Activated naive CD4-positive, alpha-beta T cell treated with anti-CD3 and anti-CD28 coated beads, Interleukin-2, amount 50 U/mL, for 24 hours (primary cell): ENCODE results near the gene PDXK.
"Not testable (repeated sequence)": the region's sequence is repeated elsewhere in the genome, so short reads cannot be mapped to it uniquely, and the experiment has no call there.

Source experiments
- H3K27ac Mint-ChIP-seq: one replicate; pipeline ENCODE4 v1.8.0; 2021; ENCODE audit warnings: mild to moderate bottlenecking, mixed read lengths
- H3K27me3 Mint-ChIP-seq: one replicate; pipeline ENCODE4 v1.8.0; 2021; ENCODE audit warnings: mixed read lengths
- H3K36me3 Mint-ChIP-seq: one replicate; pipeline ENCODE4 v1.8.0; 2021; ENCODE audit warnings: mixed read lengths
- H3K4me1 Mint-ChIP-seq: one replicate; pipeline ENCODE4 v1.8.0; 2021; ENCODE audit warnings: mixed read lengths
- H3K4me3 Mint-ChIP-seq: one replicate; pipeline ENCODE4 v1.8.0; 2021; ENCODE audit warnings: mild to moderate bottlenecking, mixed read lengths
- H3K9me3 Mint-ChIP-seq: one replicate; pipeline ENCODE4 v1.8.0; 2021; ENCODE audit warnings: mixed read lengths

The PDXK gene

DNA sequence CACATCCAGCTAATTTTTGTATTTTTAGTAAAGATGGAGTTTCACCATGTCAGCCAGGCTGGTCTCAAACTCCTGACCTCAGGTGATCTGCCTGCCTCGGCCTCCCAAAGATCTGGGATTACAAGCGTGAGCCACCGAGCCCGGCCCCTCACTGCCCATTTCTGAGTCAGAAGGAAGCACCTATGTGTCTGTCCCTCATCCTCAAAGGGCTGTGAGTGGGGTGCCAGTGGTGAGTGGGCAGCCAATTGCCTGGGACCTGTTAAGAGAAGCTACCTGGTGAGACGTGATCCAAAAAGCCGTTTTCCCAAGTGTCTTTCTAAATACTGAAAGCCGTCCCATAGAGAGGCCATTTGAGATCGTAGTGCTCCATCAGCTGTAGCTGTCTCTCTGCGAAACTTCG is 27.1 kb upstream of the PDXK start:
- no peaks in the 10 kb centered on the region for H3K9me3 Mint-ChIP-seq
- H3K4me3 Mint-ChIP-seq = no peak overlapping the region
- no peaks in the 10 kb centered on the region for H3K27me3 Mint-ChIP-seq
- H3K27ac Mint-ChIP-seq = no peak overlapping the region
- peaks cover 4% of the 10 kb centered on the region for H3K4me1 Mint-ChIP-seq
- H3K36me3 Mint-ChIP-seq = peaks cover 19% of the 10 kb centered on the region

- Mint-ChIP-seq H3K9me3 (no peaks in the 10 kb centered on the region), H3K27ac (no peak overlapping the region), H3K4me3 (no peak overlapping the region), H3K4me1 (peaks cover 10% of the 10 kb centered on the region), H3K27me3 (no peaks in the 10 kb centered on the region), H3K36me3 (peaks cover 17% of the 10 kb centered on the region)
Measured at GRCh38 chr21:43692949-43693348, 26.0 kb upstream of the PDXK start.

DNA sequence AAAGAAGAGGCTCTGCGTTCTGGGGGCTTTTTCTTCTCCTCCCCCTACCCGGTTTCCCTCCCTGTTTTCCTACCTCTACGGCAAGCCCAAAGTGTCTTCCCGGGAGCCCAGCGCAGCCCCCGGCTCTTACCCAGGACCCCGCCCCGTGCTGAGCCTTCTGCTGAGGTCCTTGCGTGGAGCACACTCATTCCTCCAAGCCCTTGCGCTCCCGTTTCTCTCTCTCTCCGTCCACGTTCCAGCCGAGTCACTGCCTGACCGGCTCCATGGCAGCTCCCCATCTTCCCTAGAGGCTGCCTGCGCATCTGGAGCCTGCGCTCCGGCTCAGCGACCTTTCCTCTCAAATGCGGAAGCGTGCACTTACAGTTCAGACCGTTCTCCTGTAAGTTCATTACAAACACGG is 24.9 kb upstream of the PDXK start:
- no peak overlapping the region for H3K27ac Mint-ChIP-seq
- no peaks in the 10 kb centered on the region for H3K27me3 Mint-ChIP-seq
- H3K36me3 Mint-ChIP-seq = peaks cover 17% of the 10 kb centered on the region
- H3K4me1 Mint-ChIP-seq = peaks cover 11% of the 10 kb centered on the region
- H3K4me3 Mint-ChIP-seq = no peak overlapping the region
- no peaks in the 10 kb centered on the region for H3K9me3 Mint-ChIP-seq

DNA sequence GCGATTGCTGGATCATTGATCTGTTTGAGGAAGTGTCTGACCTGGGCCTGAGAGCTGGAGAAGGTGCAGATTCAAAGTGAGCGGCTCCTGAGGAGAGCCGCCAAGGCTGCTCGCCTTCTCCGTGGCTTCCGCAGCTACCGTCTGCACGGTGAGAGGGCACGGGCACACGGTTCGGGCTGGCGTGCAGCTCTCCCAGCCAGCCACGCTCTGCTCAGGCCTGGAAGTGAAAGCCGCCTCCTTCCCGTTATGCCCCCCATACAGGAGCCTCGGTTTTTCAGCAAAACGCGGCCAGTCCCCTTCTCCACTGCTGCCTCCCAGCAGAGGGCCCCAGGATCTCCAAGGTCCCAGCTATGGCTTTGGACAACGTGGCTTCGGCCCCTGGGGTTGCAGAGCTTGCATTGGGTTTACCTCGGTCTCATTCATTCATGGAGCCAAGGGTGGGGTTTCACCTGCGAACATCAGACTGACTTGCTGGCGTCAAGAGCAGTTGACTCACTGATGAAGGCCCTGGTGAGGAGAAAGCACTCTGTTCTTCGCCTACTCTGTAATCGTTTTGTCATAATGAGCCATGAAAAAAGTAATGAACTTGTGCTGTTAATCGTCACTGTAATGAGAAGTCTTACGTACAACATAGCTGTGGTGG is 24.4 kb upstream of the PDXK start:
- H3K9me3 Mint-ChIP-seq = no peaks in the 10 kb centered on the region
- no peak overlapping the region for H3K4me3 Mint-ChIP-seq
- H3K36me3 Mint-ChIP-seq = peaks cover 17% of the 10 kb centered on the region
- no peaks in the 10 kb centered on the region for H3K27me3 Mint-ChIP-seq
- H3K27ac Mint-ChIP-seq = no peak overlapping the region
- H3K4me1 Mint-ChIP-seq = peaks cover 11% of the 10 kb centered on the region

- H3K27me3 Mint-ChIP-seq = no peaks in the 10 kb centered on the region
- peaks cover 11% of the 10 kb centered on the region for H3K4me1 Mint-ChIP-seq
- H3K4me3 Mint-ChIP-seq = no peak overlapping the region
- H3K36me3 Mint-ChIP-seq = peaks cover 17% of the 10 kb centered on the region
- H3K9me3 Mint-ChIP-seq = no peaks in the 10 kb centered on the region
- no peak overlapping the region for H3K27ac Mint-ChIP-seq
Measured at GRCh38 chr21:43696214-43696613, 22.7 kb upstream of the PDXK start.

DNA sequence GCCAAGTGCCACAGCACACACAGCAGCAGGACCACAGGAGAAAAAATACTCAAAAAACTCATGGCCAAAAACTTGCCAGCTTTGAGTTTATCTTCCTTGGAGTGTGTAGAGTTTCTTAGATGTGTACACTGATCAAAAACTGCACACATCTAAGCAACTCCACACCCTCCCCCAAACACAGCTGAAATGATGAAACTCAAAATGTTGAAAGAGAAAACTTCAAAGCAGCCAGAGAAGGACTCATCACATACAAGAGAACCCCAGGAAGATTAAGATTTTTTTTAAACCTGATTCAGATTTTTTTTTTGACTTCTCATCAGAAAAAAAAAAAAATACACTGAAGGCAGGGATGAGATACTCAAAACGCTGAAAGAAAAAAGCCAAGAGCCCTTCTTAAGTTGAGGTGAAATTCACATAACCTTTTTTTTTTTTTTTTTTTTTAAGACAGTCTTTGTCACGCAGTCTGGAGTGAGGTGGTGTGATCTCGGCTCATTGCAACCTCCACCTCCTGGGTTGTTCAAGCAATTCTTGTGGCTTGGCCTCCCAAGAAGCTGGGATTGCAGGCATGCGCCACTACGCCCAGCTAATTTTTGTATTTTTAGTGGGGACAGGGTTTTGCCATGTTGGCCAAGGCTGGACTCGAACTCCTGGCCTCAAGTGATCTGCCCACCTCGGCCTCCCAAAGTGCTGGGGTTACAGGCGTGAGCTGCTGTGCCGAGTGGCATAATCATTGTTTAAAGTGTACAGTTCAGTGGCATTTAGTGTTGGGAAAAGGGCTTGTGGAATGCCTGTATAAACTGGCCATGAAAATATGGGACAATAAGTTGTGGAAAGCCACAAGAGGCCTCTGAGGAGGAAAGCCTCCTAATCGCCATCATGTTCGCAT is 20.9 kb upstream of the PDXK start:
- peaks cover 16% of the 10 kb centered on the region for H3K4me1 Mint-ChIP-seq
- H3K36me3 Mint-ChIP-seq = peaks cover 17% of the 10 kb centered on the region
- H3K27ac Mint-ChIP-seq = no peak overlapping the region
- peaks cover 1% of the 10 kb centered on the region for H3K27me3 Mint-ChIP-seq
- no peak overlapping the region for H3K4me3 Mint-ChIP-seq
- H3K9me3 Mint-ChIP-seq = no peaks in the 10 kb centered on the region

DNA sequence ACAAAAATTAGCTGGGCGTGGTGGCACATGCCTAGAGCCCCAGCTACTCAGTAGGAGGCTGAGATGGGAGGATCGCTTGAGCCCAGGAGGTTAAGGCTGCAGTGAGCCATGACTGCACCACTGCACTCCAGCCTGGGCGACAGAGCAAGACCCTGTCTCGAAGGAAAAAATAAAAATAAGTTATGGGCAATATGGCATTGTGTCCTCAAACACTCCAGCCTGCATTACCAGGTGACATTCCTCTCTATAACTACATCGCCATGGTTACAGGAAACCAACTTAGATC is 19.5 kb upstream of the PDXK start:
- Mint-ChIP-seq H3K36me3 (peaks cover 15% of the 10 kb centered on the region), H3K4me1 (peaks cover 18% of the 10 kb centered on the region)
- H3K27me3 Mint-ChIP-seq, H3K9me3 Mint-ChIP-seq, H3K27ac Mint-ChIP-seq, H3K4me3 Mint-ChIP-seq: not testable (repeated sequence)

GRCh38 chr21:43699933-43700599 is 18.9 kb upstream of the PDXK start:
- Mint-ChIP-seq H3K9me3 (no peaks in the 10 kb centered on the region), H3K4me1 (peaks cover 18% of the 10 kb centered on the region), H3K27me3 (peaks cover 1% of the 10 kb centered on the region), H3K36me3 (peaks cover 13% of the 10 kb centered on the region), H3K4me3 (no peak overlapping the region), H3K27ac (no peak overlapping the region)

DNA sequence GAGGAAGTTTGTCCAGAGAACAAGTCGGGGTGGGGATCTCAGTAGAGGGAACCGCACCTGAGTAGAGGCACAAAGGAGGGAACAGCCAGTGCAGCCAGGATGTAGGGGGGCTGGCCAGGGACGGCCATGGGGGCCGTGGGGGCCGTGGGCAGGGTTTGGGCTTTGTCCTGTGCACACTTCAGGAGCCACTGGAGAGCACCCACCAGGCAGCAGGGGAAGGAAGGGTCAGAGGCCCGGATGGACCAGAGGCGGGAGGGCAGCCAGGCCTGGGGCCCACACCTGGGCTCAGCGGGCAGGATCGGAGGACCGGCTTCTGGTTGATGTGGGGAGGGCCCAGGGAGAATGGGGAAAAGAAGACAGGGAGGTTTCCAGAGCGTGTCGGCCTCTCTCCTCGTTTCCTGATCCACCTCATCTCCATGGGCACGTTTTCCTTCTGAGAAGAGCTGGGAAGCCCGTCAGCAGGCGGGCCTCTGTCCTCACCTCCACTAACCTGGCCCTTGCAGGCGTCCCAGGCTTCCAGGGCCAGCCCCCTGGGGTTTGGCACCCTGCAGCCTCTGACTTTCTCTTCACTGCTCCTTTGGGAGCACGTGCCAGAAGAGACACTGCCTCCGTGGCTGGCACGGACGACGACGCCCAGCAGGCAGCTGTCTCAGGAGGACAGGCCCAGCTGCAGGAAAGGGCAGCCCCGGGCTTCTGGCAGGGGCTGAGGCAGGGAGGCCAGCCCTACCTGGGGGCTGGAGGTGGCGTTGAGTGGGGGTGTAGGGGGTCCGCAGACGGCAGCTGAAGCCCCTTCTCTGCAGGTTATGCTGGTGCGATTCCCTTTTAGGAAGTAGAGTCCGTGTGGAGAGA is 16.8 kb upstream of the PDXK start:
- Mint-ChIP-seq H3K27me3 (peaks cover 1% of the 10 kb centered on the region), H3K9me3 (no peaks in the 10 kb centered on the region), H3K4me3 (no peak overlapping the region), H3K27ac (no peak overlapping the region), H3K4me1 (peaks cover 14% of the 10 kb centered on the region), H3K36me3 (peaks cover 3% of the 10 kb centered on the region)

GRCh38 chr21:43702785-43703034 is 16.2 kb upstream of the PDXK start:
- Mint-ChIP-seq H3K27me3 (peaks cover 1% of the 10 kb centered on the region), H3K4me1 (peaks cover 10% of the 10 kb centered on the region), H3K27ac (no peak overlapping the region), H3K36me3 (peaks cover 2% of the 10 kb centered on the region), H3K9me3 (no peaks in the 10 kb centered on the region), H3K4me3 (peak overlapping the region; percentile 76)

GRCh38 chr21:43703035-43703880 is 15.7 kb upstream of the PDXK start:
- H3K4me1 Mint-ChIP-seq = peaks cover 6% of the 10 kb centered on the region
- H3K27ac Mint-ChIP-seq = no peak overlapping the region
- no peaks in the 10 kb centered on the region for H3K9me3 Mint-ChIP-seq
- peak overlapping the region; percentile 76 for H3K4me3 Mint-ChIP-seq
- H3K27me3 Mint-ChIP-seq = peaks cover 1% of the 10 kb centered on the region
- H3K36me3 Mint-ChIP-seq = no peaks in the 10 kb centered on the region

DNA sequence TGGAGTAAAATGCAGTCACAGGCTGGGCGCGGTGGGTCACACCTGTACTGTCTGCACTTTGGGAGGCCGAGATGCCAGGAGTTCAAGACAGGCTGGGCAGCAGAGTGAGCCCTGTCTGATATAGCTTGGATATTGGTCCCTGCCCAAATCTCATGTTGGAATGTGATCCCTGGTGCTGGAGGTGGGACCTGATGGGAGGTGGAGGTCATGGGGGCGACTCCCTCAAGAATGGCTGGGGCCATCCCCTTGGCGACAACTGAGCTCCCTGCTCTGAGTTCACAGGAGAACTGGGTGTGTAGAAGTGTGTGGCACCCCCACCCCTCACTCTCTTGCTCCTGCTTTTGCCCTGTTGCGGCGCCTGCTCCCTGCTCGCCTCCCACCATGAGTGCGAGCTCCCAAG is 11.5 kb upstream of the PDXK start:
- Mint-ChIP-seq H3K4me1 (peaks cover 6% of the 10 kb centered on the region), H3K9me3 (no peaks in the 10 kb centered on the region), H3K36me3 (no peaks in the 10 kb centered on the region), H3K4me3 (no peak overlapping the region), H3K27ac (no peak overlapping the region), H3K27me3 (peaks cover 3% of the 10 kb centered on the region)

DNA sequence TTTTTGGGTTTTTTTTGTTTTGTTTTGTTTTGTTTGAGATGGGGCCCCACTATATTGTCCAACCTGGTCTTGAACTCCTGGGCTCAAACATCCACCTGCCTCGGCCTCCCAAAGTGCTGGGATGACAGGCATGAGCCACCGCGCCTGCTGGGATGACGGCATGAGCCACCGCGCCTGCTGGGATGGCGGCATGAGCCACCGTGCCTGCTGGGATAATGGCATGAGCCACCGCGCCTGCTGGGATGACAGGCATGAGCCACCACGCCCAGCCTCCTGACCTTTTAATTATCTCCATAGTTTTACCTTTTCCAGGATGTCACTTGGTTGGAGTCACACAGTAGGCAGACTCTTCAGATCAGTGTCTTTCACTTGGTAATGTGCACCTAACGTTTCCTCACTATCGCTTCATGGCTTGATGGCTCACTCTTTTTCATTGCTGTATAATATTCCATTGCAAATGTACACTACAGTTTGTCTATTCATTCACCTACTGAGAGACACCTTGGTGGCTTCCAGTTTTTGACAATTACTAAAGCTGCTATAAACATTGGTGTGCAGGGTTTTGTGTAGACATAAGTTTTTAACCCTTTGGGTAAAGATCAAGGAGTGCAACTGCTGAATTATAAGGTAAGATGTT is 10.1 kb upstream of the PDXK start:
- Mint-ChIP-seq H3K36me3 (no peaks in the 10 kb centered on the region), H3K27me3 (peaks cover 2% of the 10 kb centered on the region), H3K9me3 (no peaks in the 10 kb centered on the region), H3K4me3 (no peak overlapping the region), H3K27ac (no peak overlapping the region), H3K4me1 (no peaks in the 10 kb centered on the region)

GRCh38 chr21:43712268-43712942 is 6.5 kb upstream of the PDXK start:
- H3K4me1 Mint-ChIP-seq = no peaks in the 10 kb centered on the region
- peak overlapping the region; percentile 59 for H3K27ac Mint-ChIP-seq
- no peaks in the 10 kb centered on the region for H3K9me3 Mint-ChIP-seq
- H3K36me3 Mint-ChIP-seq = no peaks in the 10 kb centered on the region
- peaks cover 2% of the 10 kb centered on the region for H3K27me3 Mint-ChIP-seq
- no peak overlapping the region for H3K4me3 Mint-ChIP-seq
